H1 (cell line): ENCODE measurements around the gene LRRC27. TPM values are rescaled to one million over a fixed set of nuclear protein-coding genes. Genes with fewer than 3 reads are reported as not detected.
A peak's percentile ranks its signal among the peaks of the same experiment; 100 is the strongest.

Experiments used
- CTCF ChIA-PET: fragments of 300-600 bp; sonication (Branson Sonifier 250); formaldehyde crosslinking; loops from one replicate; lab custom pipeline; 2021; ENCODE audit not compliant: partially characterized antibody; lab: Charles Lee
- POLR2A ChIA-PET: fragments of 300-600 bp; sonication (Branson Sonifier 250); formaldehyde crosslinking; loops from one replicate; lab custom pipeline; 2021; ENCODE audit warnings: inconsistent platforms; ENCODE audit not compliant: partially characterized antibody; lab: Charles Lee
- DNase-seq, 2 experiments: peaks; one replicate each; pipeline versions ENCODE4 v3.0.0 to v3.0.0-alpha.2; 2010 to 2022; ENCODE audit warnings: low spot score in 2 of 2, low read depth in 1 of 2, mixed read lengths in 1 of 2
- FAIRE-seq: peaks from 2 replicates; lab custom pipeline; 2011; peaks lifted over from hg19 to GRCh38; lab: Jason Lieb, UNC
- H2AFZ ChIP-seq: 2 replicates; pipeline ENCODE4 v1.8.1; 2012; ENCODE audit warnings: low read length, inconsistent platforms
- H2AK5ac ChIP-seq: 2 replicates; pipeline ENCODE4 v1.6.1; 2013; ENCODE audit warnings: low read depth, low read length
- H2BK120ac ChIP-seq: replicated peaks from 2 replicates; pipeline ENCODE3; 2013; ENCODE audit warnings: low read depth, low read length, inconsistent platforms
- H2BK12ac ChIP-seq: 2 replicates; pipeline ENCODE4 v1.6.1; 2013; ENCODE audit warnings: low read depth, low read length
- H2BK15ac ChIP-seq: 2 replicates; pipeline ENCODE4 v1.6.1; 2013; ENCODE audit warnings: low read length
- H2BK20ac ChIP-seq: 2 replicates; pipeline ENCODE4 v1.6.1; 2013; ENCODE audit warnings: low read length
- H2BK5ac ChIP-seq: 2 replicates; pipeline ENCODE4 v1.6.1; 2013; ENCODE audit warnings: low read depth, low read length
- H3K14ac ChIP-seq: 2 replicates; pipeline ENCODE4 v1.6.1; 2013; ENCODE audit warnings: inconsistent platforms; ENCODE audit not compliant: insufficient read length
- H3K18ac ChIP-seq: 2 replicates; pipeline ENCODE4 v1.6.1; 2013; ENCODE audit warnings: low read length; ENCODE audit errors: extremely low read depth
- H3K23ac ChIP-seq: 2 replicates; pipeline ENCODE4 v1.6.1; 2013; ENCODE audit warnings: inconsistent platforms; ENCODE audit not compliant: insufficient read length
- H3K23me2 ChIP-seq: 2 replicates; pipeline ENCODE4 v1.6.1; 2013; ENCODE audit warnings: low read depth, low read length
- H3K27ac ChIP-seq: 2 replicates; pipeline ENCODE4 v1.6.1; 2011; ENCODE audit warnings: low read depth, low read length, inconsistent platforms
- H3K27me3 ChIP-seq, 4 experiments: replicated peaks in 1 of 4; 1 replicate in 1 of 4; 2 replicates in 3 of 4; pipeline versions ENCODE4 v1.6.1 to v1.8.1; 2011 to 2013; ENCODE audit warnings: low read length in 3 of 4, mild to moderate bottlenecking in 3 of 4, inconsistent platforms in 2 of 4, mixed read lengths in 2 of 4, moderate library complexity in 1 of 4; ENCODE audit not compliant: control insufficient read depth in 3 of 4, insufficient read depth in 3 of 4; ENCODE audit errors: extremely low read depth in 1 of 4
- H3K36me3 ChIP-seq, 4 experiments: 2 replicates each; pipeline versions ENCODE4 v1.6.1 to v1.8.1; 2011 to 2013; ENCODE audit warnings: mild to moderate bottlenecking in 4 of 4, low read length in 3 of 4, moderate library complexity in 2 of 4, control low read depth in 1 of 4, inconsistent platforms in 1 of 4; ENCODE audit not compliant: insufficient read depth in 4 of 4, control insufficient read depth in 2 of 4
- H3K4ac ChIP-seq: replicated peaks from 2 replicates; pipeline ENCODE3; 2013; ENCODE audit warnings: low read length, low read depth, mixed read lengths, inconsistent platforms; ENCODE audit not compliant: insufficient read length
- H3K4me1 ChIP-seq, 4 experiments: replicated peaks in 1 of 4; 1 replicate in 1 of 4; 2 replicates in 3 of 4; pipeline versions ENCODE4 v1.6.1 to v1.8.1; 2011 to 2013; ENCODE audit warnings: low read length in 3 of 4, inconsistent platforms in 2 of 4, mixed read lengths in 1 of 4; ENCODE audit not compliant: insufficient read depth in 4 of 4, control insufficient read depth in 3 of 4
- H3K4me2 ChIP-seq, 2 experiments: 2 replicates each; pipeline versions ENCODE4 v1.6.1 to v1.8.1; 2011 to 2013; ENCODE audit warnings: low read depth in 2 of 2, low read length in 2 of 2, control low read depth in 1 of 2, inconsistent platforms in 1 of 2, mild to moderate bottlenecking in 1 of 2; ENCODE audit not compliant: insufficient read depth in 1 of 2
- H3K4me3 ChIP-seq, 4 experiments: fragments of 200-600, 300-600 bp in 1 of 4; sonication (generic), shearing (Covaris generic), sonication (Bioruptor Twin) in 1 of 4; 2 replicates each; pipeline versions ENCODE4 v1.5.1 to v1.8.1; 2011 to 2016; ENCODE audit warnings: low read length in 4 of 4, low read depth in 3 of 4, control low read depth in 2 of 4, inconsistent platforms in 2 of 4, mild to moderate bottlenecking in 2 of 4, mixed read lengths in 1 of 4, moderate library complexity in 1 of 4; ENCODE audit not compliant: insufficient read depth in 2 of 4; ENCODE audit errors: extremely low read depth in 1 of 4
- H3K56ac ChIP-seq: replicated peaks from 2 replicates; pipeline ENCODE3; 2013; ENCODE audit warnings: low read depth, mild to moderate bottlenecking, mixed read lengths, low read length, inconsistent platforms; ENCODE audit not compliant: insufficient read length
- H3K79me1 ChIP-seq: 2 replicates; pipeline ENCODE4 v1.6.1; 2013; ENCODE audit warnings: low read depth, low read length, control low read depth
- H3K79me2 ChIP-seq, 2 experiments: 2 replicates each; pipeline versions ENCODE4 v1.6.1 to v1.8.1; 2012 to 2013; ENCODE audit warnings: low read length in 2 of 2, mild to moderate bottlenecking in 2 of 2, inconsistent platforms in 1 of 2; ENCODE audit not compliant: insufficient read depth in 2 of 2, control insufficient read depth in 1 of 2
- H3K9ac ChIP-seq, 4 experiments: replicated peaks in 1 of 4; 1 replicate in 1 of 4; 2 replicates in 3 of 4; pipeline versions ENCODE4 v1.6.1 to v1.8.1; 2011 to 2013; ENCODE audit warnings: low read depth in 3 of 4, low read length in 3 of 4, control low read depth in 2 of 4, mild to moderate bottlenecking in 2 of 4, moderate library complexity in 2 of 4, inconsistent platforms in 1 of 4; ENCODE audit errors: extremely low read depth in 1 of 4
- H3K9me3 ChIP-seq, 2 experiments: 2 replicates each; pipeline versions ENCODE4 v1.6.1 to v1.8.1; 2012 to 2013; ENCODE audit warnings: mild to moderate bottlenecking in 2 of 2, moderate library complexity in 2 of 2, control low read depth in 1 of 2, inconsistent platforms in 1 of 2, low read depth in 1 of 2, low read length in 1 of 2, mixed read lengths in 1 of 2; ENCODE audit not compliant: insufficient read depth in 2 of 2
- H4K20me1 ChIP-seq, 2 experiments: replicated peaks in 1 of 2; 2 replicates each; pipeline versions ENCODE3 to v1.8.1; 2011 to 2013; ENCODE audit warnings: inconsistent platforms in 2 of 2, low read length in 2 of 2, mild to moderate bottlenecking in 1 of 2; ENCODE audit not compliant: insufficient read depth in 2 of 2, control insufficient read depth in 1 of 2
- H4K5ac ChIP-seq: 2 replicates; pipeline ENCODE4 v1.6.1; 2013; ENCODE audit warnings: low read length, low read depth, mixed read lengths, inconsistent platforms; ENCODE audit not compliant: insufficient read length
- H4K8ac ChIP-seq: 2 replicates; pipeline ENCODE4 v1.8.0; 2013; ENCODE audit warnings: mild to moderate bottlenecking, moderate library complexity, low read length, inconsistent platforms; ENCODE audit not compliant: insufficient read depth; ENCODE audit errors: extremely low read depth
- H4K91ac ChIP-seq: replicated peaks from 2 replicates; pipeline ENCODE3; 2013; ENCODE audit warnings: low read length, mixed read lengths, inconsistent platforms; ENCODE audit not compliant: insufficient read length
- BACH1 ChIP-seq: IDR thresholded peaks from 2 replicates; pipeline ENCODE4 v1.6.1; 2012; ENCODE audit warnings: low read length, improper control_type of control experiment
- CHD1 ChIP-seq: IDR thresholded peaks from 2 replicates; pipeline ENCODE4 v1.6.1; 2012; ENCODE audit warnings: low read depth, low read length, improper control_type of control experiment
- JUN ChIP-seq: IDR thresholded peaks from 2 replicates; pipeline ENCODE4 v1.6.1; 2011; ENCODE audit warnings: low read depth, mild to moderate bottlenecking, improper control_type of control experiment, low read length
- MAFK ChIP-seq: IDR thresholded peaks from 2 replicates; pipeline ENCODE4 v1.6.1; 2012; ENCODE audit warnings: low read depth, mild to moderate bottlenecking, improper control_type of control experiment, low read length
- NRF1 ChIP-seq: IDR thresholded peaks from 2 replicates; pipeline ENCODE4 v1.6.1; 2011; ENCODE audit warnings: mild to moderate bottlenecking, low read depth, low read length, improper control_type of control experiment
- POLR2A ChIP-seq, 2 experiments: IDR thresholded peaks; 1 replicate in 1 of 2; 2 replicates in 1 of 2; pipeline ENCODE4 v1.6.1; 2011; ENCODE audit warnings: low read depth in 2 of 2, low read length in 2 of 2, mild to moderate bottlenecking in 2 of 2; ENCODE audit errors: control extremely low read depth in 1 of 2
- RAD21 ChIP-seq, 2 experiments: IDR thresholded peaks in 1 of 2; conservative IDR thresholded peaks in 1 of 2; 2 replicates each; pipeline ENCODE4 v1.6.1; 2011; ENCODE audit warnings: low read depth in 2 of 2, low read length in 2 of 2, improper control_type of control experiment in 1 of 2, inconsistent platforms in 1 of 2, mild to moderate bottlenecking in 1 of 2, moderate library complexity in 1 of 2
- SIX5 ChIP-seq: IDR thresholded peaks from 2 replicates; pipeline ENCODE4 v1.6.1; 2011; ENCODE audit warnings: mild to moderate bottlenecking, low read depth, low read length
- TAF1 ChIP-seq: IDR thresholded peaks from 2 replicates; pipeline ENCODE4 v1.6.1; 2011; ENCODE audit warnings: mild to moderate bottlenecking, low read depth, low read length
- TBP ChIP-seq: IDR thresholded peaks from 2 replicates; pipeline ENCODE4 v1.6.1; 2011; ENCODE audit warnings: low read depth, low read length, improper control_type of control experiment
- TCF12 ChIP-seq: IDR thresholded peaks from 2 replicates; pipeline ENCODE4 v1.6.1; 2011; ENCODE audit warnings: low read depth, mild to moderate bottlenecking, low read length
- WGBS, 2 experiments: shearing (Covaris generic) in 1 of 2; methylation state at CpG; one replicate each; pipeline versions ENCODE4 v1.1.6 to v1.1.7; 2013 to 2015; ENCODE audit warnings: low lambda C conversion rate in 2 of 2, mixed read lengths in 2 of 2, inconsistent platforms in 1 of 2, low coverage in 1 of 2, missing lambda C conversion rate in 1 of 2; ENCODE audit not compliant: insufficient replicate concordance in 2 of 2, insufficient coverage in 1 of 2, insufficient read length in 1 of 2; ENCODE audit errors: extremely low coverage in 1 of 2, missing lambda C conversion rate in 1 of 2; 5-methylcytosine and 5-hydroxymethylcytosine counted together
- polyA plus RNA-seq, 7 experiments: library from polyadenylated mRNA; depleted of rRNA in 3 of 7; stranded (reverse) in 5 of 7; unstranded in 2 of 7; fragments of >200 nt in 5 of 7; fragments of 200-250 nt in 2 of 7; gene quantifications; 1 replicate in 5 of 7; 2 replicates in 1 of 7; 4 replicates in 1 of 7; pipeline versions ENCODE4 v1.2.1 to v1.2.3, GENCODE V29; 2011 to 2013; ENCODE audit warnings: missing spikeins in 2 of 7, mixed read lengths in 2 of 7
- total RNA-seq: library from RNA; stranded (reverse); fragmentation: NEBNext Ultra II Directional; extraction: Animal tissue kit (Norgen Biotek cat#: 25700); gene quantifications from 2 replicates; pipeline ENCODE4 v1.2.1, GENCODE V29; 2021
- TF ChIP-seq, protein P1 (sequence below): IDR thresholded peaks from 2 replicates; pipeline ENCODE4 v1.6.1; 2012; ENCODE audit warnings: inconsistent platforms
- TF ChIP-seq, protein P2 (sequence below): IDR thresholded peaks from 2 replicates; pipeline ENCODE4 v1.6.1; 2012; ENCODE audit warnings: inconsistent platforms

Gene LRRC27
- total and polyA plus RNA-seq, 2 of the 8 experiments (the other 6 are each of a cell fraction or from before 2014, with no cell fraction given), result 1.2 to 3.8 TPM

DNA sequence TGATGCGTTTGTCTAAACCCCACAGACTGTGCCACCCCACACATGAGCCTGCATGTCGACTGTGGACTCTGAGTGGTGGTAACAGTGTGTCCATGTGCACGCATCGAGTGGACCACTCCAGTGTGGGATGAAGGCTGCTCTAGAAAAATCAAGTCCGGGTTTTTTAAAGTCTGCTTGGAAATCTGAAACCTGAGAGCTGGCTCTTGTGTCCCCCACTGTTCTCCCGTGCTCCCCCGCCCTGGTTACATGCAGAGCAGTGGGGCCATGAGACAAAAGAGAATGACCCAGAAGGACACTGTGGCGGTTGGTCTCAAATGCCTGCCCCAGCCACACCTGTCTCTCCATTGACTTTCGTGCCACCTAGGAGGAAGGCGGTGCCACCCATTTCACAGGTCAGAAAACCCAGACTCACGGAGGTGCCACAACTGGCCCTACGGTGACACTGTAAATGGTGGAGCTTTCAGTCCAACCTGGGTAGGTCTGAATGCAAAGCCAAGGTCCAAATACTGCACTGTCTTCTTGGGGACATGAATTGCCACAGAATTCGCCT is 37.7 kb downstream of the LRRC27 start:
- Histone ChIP-seq H2BK12ac (no peak overlapping the region), H4K8ac (no peak overlapping the region), H3K9ac (no peak overlapping the region), H3K23ac (no peak overlapping the region), H2BK120ac (no peak overlapping the region), H3K4me3 (no peak overlapping the region), H2AK5ac (no peak overlapping the region; the same call in 1 of the 2 replicates), H2BK20ac (no peak overlapping the region), H2BK5ac (no peak overlapping the region), H3K27ac (no peak overlapping the region), H3K56ac (no peak overlapping the region), H3K18ac (no peak overlapping the region), H3K4me2 (peak overlapping the region in 1 of 2 experiments; percentile 15; a peak in 1 of 4 replicates), H3K27me3 (no peaks in the 10 kb centered on the region), H3K23me2 (peaks cover under 1% of the 10 kb centered on the region; the same call in 1 of the 2 replicates), H4K5ac (no peak overlapping the region), H3K4ac (no peak overlapping the region), H3K79me2 (no peaks in the 10 kb centered on the region), H3K4me1 (peaks cover 0 to 7% (median 1%) of the 10 kb centered on the region in 4 experiments; a peak in 3 of 7 replicates), H2AFZ (no peak overlapping the region), H3K9me3 (peaks cover 0 to 2% of the 10 kb centered on the region in 2 experiments; a peak in 1 of 4 replicates), H2BK15ac (no peak overlapping the region), H4K20me1 (no peaks in the 10 kb centered on the region), H3K79me1 (no peaks in the 10 kb centered on the region), H3K36me3 (no peaks in the 10 kb centered on the region), H4K91ac (no peak overlapping the region), H3K14ac (no peak overlapping the region)
- DNase-seq (no peak), FAIRE-seq (no peak)
- ChIA-PET POLR2A (interaction anchor here (0.7 kb wide), 1 partner anchor 20 kb away, joined by 3 read pairs; no protein-coding TSS in a partner anchor), CTCF (interaction anchor here (0.6 to 2.5 kb wide), 5 partner anchors 8 to 144 kb away, joined by 3 to 10 read pairs (median 3); no protein-coding TSS in a partner anchor)
- WGBS, 2 experiments, result 88% methylated on average over 13 of the region's 13 CpGs; no CpG with 5 or more reads in 1 of the 2 experiments
- TF ChIP-seq TBP, result no peak
- TF ChIP-seq, protein P1, sequence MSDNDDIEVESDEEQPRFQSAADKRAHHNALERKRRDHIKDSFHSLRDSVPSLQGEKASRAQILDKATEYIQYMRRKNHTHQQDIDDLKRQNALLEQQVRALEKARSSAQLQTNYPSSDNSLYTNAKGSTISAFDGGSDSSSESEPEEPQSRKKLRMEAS, result no peak
- TF ChIP-seq, protein P2, sequence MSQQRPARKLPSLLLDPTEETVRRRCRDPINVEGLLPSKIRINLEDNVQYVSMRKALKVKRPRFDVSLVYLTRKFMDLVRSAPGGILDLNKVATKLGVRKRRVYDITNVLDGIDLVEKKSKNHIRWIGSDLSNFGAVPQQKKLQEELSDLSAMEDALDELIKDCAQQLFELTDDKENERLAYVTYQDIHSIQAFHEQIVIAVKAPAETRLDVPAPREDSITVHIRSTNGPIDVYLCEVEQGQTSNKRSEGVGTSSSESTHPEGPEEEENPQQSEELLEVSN, result no peak
- no peak for TF ChIP-seq TCF12
- TF ChIP-seq MAFK, result no peak
- TF ChIP-seq SIX5, result no peak
- TF ChIP-seq BACH1, result no peak
- no peak for TF ChIP-seq CHD1
- TF ChIP-seq POLR2A (IDR thresholded peaks at IDR 0.05; ENCODE audit: control extremely low read depth in 1 of 2, low read depth in 2 of 2, low read length in 2 of 2), result no peak
- TF ChIP-seq RAD21 (IDR thresholded peaks at IDR 0.05 in 1 of 2, conservative IDR thresholded peaks at IDR 0.05 in 1 of 2; ENCODE audit: low read depth in 2 of 2, low read length in 2 of 2), result no peak
- no peak for TF ChIP-seq NRF1
- no peak for TF ChIP-seq TAF1
- no peak for TF ChIP-seq JUN
